ENCODE measurements around the gene HPS4. TPM values are rescaled to one million over a fixed set of nuclear protein-coding genes. Genes with fewer than 3 reads are reported as not detected.
"Not testable (repeated sequence)": the region's sequence is repeated elsewhere in the genome, so short reads cannot be mapped to it uniquely, and the experiment has no call there.

HPS4 gene
- total RNA-seq (10 to 100 TPM in 3 of 10 donors, 1 to 10 TPM in 7; 6.6 to 12.0 (median 9.0) TPM), polyA plus RNA-seq (10 to 100 TPM in 1 of 2 donors, 1 to 10 TPM in 1; 4.6 to 14.3 TPM)
- long read RNA-seq, donor 1, partial matches to known transcripts = 6 of 9 reads
- long read RNA-seq, donor 1, other reads (novel, unspliced or antisense) = 1 of 9 reads
- long read RNA-seq, donor 2, full-length matches to known transcripts = 4 of 17 reads
- long read RNA-seq, donor 2, partial matches to known transcripts = 7 of 17 reads
- long read RNA-seq, donor 2, other reads (novel, unspliced or antisense) = 6 of 17 reads
- long read RNA-seq, donor 3, full-length matches to known transcripts = 7 of 30 reads
- long read RNA-seq, donor 3, partial matches to known transcripts = 10 of 30 reads
- long read RNA-seq, donor 3, other reads (novel, unspliced or antisense) = 13 of 30 reads

GRCh38 chr22:26483439-26484359, at the start of gene HPS4, which contains the start of gene SRRD:
TSS of gene HPS4 (minus strand) at chr22:26483783. CDS start at chr22:26481762, 2,021 bp downstream.
TSS of gene SRRD (plus strand) at chr22:26483877. CDS start at chr22:26483891, 14 bp downstream.
- Histone ChIP-seq H3K4me1 (peaks cover 0 to 66% (median 59%) of the 10 kb centered on the region in 9 donors), H3K9me3 (no peaks in the 10 kb centered on the region), H3K36me3 (peaks cover 0 to 50% (median 16%) of the 10 kb centered on the region in 9 donors), H3K27ac (peak within 1 kb of the TSS; percentile 6 to 97 (median 95)), H3K27me3 (no peaks in the 10 kb centered on the region), H3K4me3 (peak within 1 kb of the TSS; percentile 70 to 100 (median 97))
- DNase-seq = peak; percentile 85 to 91
- TF ChIP-seq CTCF (IDR thresholded peaks at IDR 0.05) = no peak
- peak; percentile 94 to 97 (median 96) for ATAC-seq
- 1% methylated on average over 82 to 83 of the region's 85 CpGs for WGBS, 2 donors
- intact Hi-C loops (cut with DNase I) = loop anchor here in 3 of 10 donors (2.0 to 10.0 kb wide), 3 partner anchors 105 to 171 kb away; partner anchors contain the start of genes MIAT (in 1 of the 3) and TPST2 (in 1 of the 3)

- Histone ChIP-seq H3K9me3 (no peaks in the 10 kb centered on the region), H3K27me3 (no peaks in the 10 kb centered on the region), H3K27ac (peak overlapping the region in 5 of 10 donors; percentile 5 to 81 (median 41)), H3K4me3 (no peak overlapping the region), H3K36me3 (peaks cover 0 to 95% (median 9%) of the 10 kb centered on the region in 9 donors), H3K4me1 (peaks cover 0 to 51% (median 20%) of the 10 kb centered on the region in 9 donors)
- ATAC-seq = peak in 2 of 8 donors; percentile 10 to 23
- 70 to 74% methylated on average over 2 of the region's 2 CpGs for WGBS, 2 donors
- no peak for DNase-seq
- intact Hi-C loops (cut with DNase I) = loop anchor here in 1 of 10 donors (10.0 kb wide), 1 partner anchor 55 kb away; no protein-coding TSS in a partner anchor
- TF ChIP-seq CTCF (IDR thresholded peaks at IDR 0.05) = no peak
Measured at GRCh38 chr22:26529345-26529744, 45.8 kb upstream of the HPS4 start.

GRCh38 chr22:26528518-26528917, 44.9 kb upstream of the HPS4 start:
- intact Hi-C loops (cut with DNase I) = loop anchor here in 1 of 10 donors (10.0 kb wide), 1 partner anchor 56 kb away; no protein-coding TSS in a partner anchor
- Histone ChIP-seq H3K36me3 (peaks cover 0 to 97% (median 9%) of the 10 kb centered on the region in 9 donors), H3K27ac (peak overlapping the region in 7 of 10 donors; percentile 59 to 82 (median 80)), H3K4me1 (peaks cover 0 to 46% (median 17%) of the 10 kb centered on the region in 9 donors)
- DNase-seq, H3K4me3 ChIP-seq, H3K9me3 ChIP-seq, H3K27me3 ChIP-seq: not testable (repeated sequence)
- 79 to 86% methylated on average over 9 of the region's 9 CpGs for WGBS, 2 donors
- ATAC-seq = peak in 1 of 8 donors; percentile 8

GRCh38 chr22:26527574-26528465, 44.2 kb upstream of the HPS4 start:
- peaks cover 0 to 39% (median 17%) of the 10 kb centered on the region in 9 donors for H3K4me1 ChIP-seq
- intact Hi-C loops (cut with DNase I) = loop anchor here in 2 of 10 donors (1.0 to 10.0 kb wide), 2 partner anchors 25 to 57 kb away; no protein-coding TSS in a partner anchor
- H3K4me3 ChIP-seq = no peak overlapping the region
- peak in 1 of 2 donors; percentile 67 for DNase-seq
- H3K27me3 ChIP-seq = no peaks in the 10 kb centered on the region
- peak; percentile 76 to 97 (median 90) for ATAC-seq
- TF ChIP-seq CTCF (IDR thresholded peaks at IDR 0.05) = no peak
- no peaks in the 10 kb centered on the region for H3K9me3 ChIP-seq
- peak overlapping the region; percentile 41 to 83 (median 80) for H3K27ac ChIP-seq
- peaks cover 0 to 94% (median 9%) of the 10 kb centered on the region in 9 donors for H3K36me3 ChIP-seq
- WGBS, 2 donors = 60 to 66% methylated on average over 15 of the region's 15 CpGs
